GM12873 (cell line): Measurements from ENCODE around the gene TP53.

ENCODE experiments used
- CTCF ChIP-seq: IDR thresholded peaks from 2 replicates; pipeline ENCODE4 v1.5.1; 2012; ENCODE audit warnings: low read depth, mild to moderate bottlenecking, moderate library complexity, low read length, control low read depth; ENCODE audit not compliant: insufficient read depth; ENCODE audit errors: missing control alignments

The TP53 gene

GRCh38 chr17:7705269-7706255 is 18.3 kb upstream of the TP53 start:
- TF ChIP-seq CTCF, result no peak

- TF ChIP-seq CTCF, result no peak
These were observed 17.4 kb upstream of the TP53 start, which contains the start of gene EFNB3 for GRCh38 chr17:7704601-7705268. Gene EFNB3, plus strand, starts transcription at chr17:7705202. Its CDS starts 397 bp downstream, at chr17:7705599.

GRCh38 chr17:7703584-7704479 is 16.5 kb upstream of the TP53 start:
- TF ChIP-seq CTCF, result no peak

- TF ChIP-seq CTCF, result no peak
These were observed 15.5 kb upstream of the TP53 start for GRCh38 chr17:7702776-7703175.

- TF ChIP-seq CTCF, result no peak
These were observed 14.4 kb upstream of the TP53 start for GRCh38 chr17:7701681-7702080.

GRCh38 chr17:7700510-7700909 is 13.2 kb upstream of the TP53 start:
- TF ChIP-seq CTCF, result no peak
